Endodermal cell (in vitro differentiated cells): ENCODE measurements around the gene USP17L30. TPM values are rescaled to one million over a fixed set of nuclear protein-coding genes. Genes with fewer than 3 reads are reported as not detected.

Experiments
- DNase-seq: peaks from one replicate; pipeline ENCODE4 v3.0.0-alpha.2; 2017
- H3K27ac ChIP-seq: 2 replicates; pipeline ENCODE4 v1.5.1; 2013; ENCODE audit warnings: mild to moderate bottlenecking, low read depth, low read length, moderate library complexity
- H3K27me3 ChIP-seq: 2 replicates; pipeline ENCODE4 v1.6.1; 2013; ENCODE audit warnings: mild to moderate bottlenecking, low read length, moderate library complexity; ENCODE audit not compliant: insufficient read depth, control insufficient read depth, poor library complexity, severe bottlenecking
- H3K36me3 ChIP-seq: 2 replicates; pipeline ENCODE4 v1.7.0; 2013; ENCODE audit warnings: mild to moderate bottlenecking, low read length, moderate library complexity; ENCODE audit not compliant: control insufficient read depth, insufficient read depth
- H3K4me1 ChIP-seq: one replicate; pipeline ENCODE4 v1.7.0; 2013; ENCODE audit warnings: low read length; ENCODE audit not compliant: control insufficient read depth, insufficient read depth
- H3K4me3 ChIP-seq: 2 replicates; pipeline ENCODE4 v1.5.1; 2013; ENCODE audit warnings: mild to moderate bottlenecking, low read length, moderate library complexity
- H3K9ac ChIP-seq: 2 replicates; pipeline ENCODE4 v1.6.1; 2013; ENCODE audit warnings: mild to moderate bottlenecking, low read length, moderate library complexity; ENCODE audit not compliant: poor library complexity, severe bottlenecking; ENCODE audit errors: extremely low read depth
- H3K9me3 ChIP-seq: 2 replicates; pipeline ENCODE4 v1.6.1; 2013; ENCODE audit warnings: mild to moderate bottlenecking, low read length, moderate library complexity; ENCODE audit not compliant: control insufficient read depth
- H3K27ac Mint-ChIP-seq: 2 replicates; pipeline ENCODE4 v1.8.0; 2020; ENCODE audit warnings: mixed read lengths
- H3K27me3 Mint-ChIP-seq: 2 replicates; pipeline ENCODE4 v1.8.0; 2021; ENCODE audit warnings: mild to moderate bottlenecking, mixed read lengths; ENCODE audit not compliant: insufficient read depth
- H3K36me3 Mint-ChIP-seq: 2 replicates; pipeline ENCODE4 v1.8.0; 2020; ENCODE audit warnings: low read depth, mixed read lengths
- H3K4me1 Mint-ChIP-seq: 2 replicates; pipeline ENCODE4 v1.8.0; 2020; ENCODE audit warnings: mixed read lengths
- H3K4me3 Mint-ChIP-seq: 2 replicates; pipeline ENCODE4 v1.8.0; 2020; ENCODE audit warnings: mild to moderate bottlenecking, moderate library complexity, mixed read lengths
- H3K9me3 Mint-ChIP-seq: 2 replicates; pipeline ENCODE4 v1.8.0; 2020; ENCODE audit warnings: mild to moderate bottlenecking, mixed read lengths
- CTCF ChIP-seq: fragments of 200-600 bp; sonication (generic); conservative IDR thresholded peaks from 2 replicates; pipeline ENCODE4 v1.5.0; 2021; ENCODE audit warnings: antibody characterized with exemption, mild to moderate bottlenecking
- WGBS, 2 experiments: methylation state at CpG; one replicate each; pipeline versions ENCODE4 v1.1.5 to v1.1.7; 2013; ENCODE audit warnings: missing lambda C conversion rate in 2 of 2, mixed read lengths in 1 of 2; ENCODE audit not compliant: insufficient coverage in 1 of 2, insufficient read length in 1 of 2; 5-methylcytosine and 5-hydroxymethylcytosine counted together
- total RNA-seq, 2 donors: library from RNA; stranded (reverse); fragmentation: NEBNext Ultra II Directional in 1 of 2; extraction: Animal tissue kit (Norgen Biotek cat#: 25700) in 1 of 2; gene quantifications; 2 replicates in 1 of 2; 3 replicates in 1 of 2; pipeline ENCODE4 v1.2.1, GENCODE V29; 2021

USP17L30 gene
- total RNA-seq, 2 donors from 2014 or later, result not detected

GRCh38 chr4:9409793-9410192, 46.9 kb downstream of the USP17L30 start:
- no peak overlapping the region for H3K4me3 ChIP-seq
- Mint-ChIP-seq H3K27me3 (peaks cover 1% of the 10 kb centered on the region), H3K27ac (no peak overlapping the region), H3K36me3 (no peaks in the 10 kb centered on the region), H3K4me1 (no peaks in the 10 kb centered on the region), H3K9me3 (peaks cover 60% of the 10 kb centered on the region), H3K4me3 (no peak overlapping the region)
- DNase-seq, result peak; percentile 34
- no peak overlapping the region for H3K27ac ChIP-seq
- no peaks in the 10 kb centered on the region for H3K36me3 ChIP-seq
- no peak overlapping the region for H3K9ac ChIP-seq
- no peaks in the 10 kb centered on the region for H3K4me1 ChIP-seq
- 78 to 87% methylated on average over 3 to 13 of the region's 13 CpGs for WGBS, 2 experiments
- H3K27me3 ChIP-seq, result no peaks in the 10 kb centered on the region
- no peak for TF ChIP-seq CTCF
- peaks cover 8% of the 10 kb centered on the region for H3K9me3 ChIP-seq

Other genes with a start within 250 kb of the USP17L30 start
- gene FAM90A26, start 192.7 kb upstream of the USP17L30 start, total RNA-seq, result not detected
- gene USP17L10, start 152.5 kb upstream of the USP17L30 start, total RNA-seq, result not detected
- gene USP17L11, start 147.7 kb upstream of the USP17L30 start, total RNA-seq, result not detected
- not detected for gene USP17L12, start 143.0 kb upstream of the USP17L30 start, total RNA-seq
- not detected for gene USP17L13, start 138.2 kb upstream of the USP17L30 start, total RNA-seq
- gene USP17L15, start 128.7 kb upstream of the USP17L30 start, total RNA-seq, result not detected
- not detected for gene USP17L17, start 119.2 kb upstream of the USP17L30 start, total RNA-seq
- not detected for gene USP17L18, start 114.5 kb upstream of the USP17L30 start, total RNA-seq
- not detected for gene USP17L19, start 109.8 kb upstream of the USP17L30 start, total RNA-seq
- gene USP17L20, start 105.0 kb upstream of the USP17L30 start, total RNA-seq, result not detected
- gene USP17L21, start 100.3 kb upstream of the USP17L30 start, total RNA-seq, result not detected
- gene USP17L22, start 95.5 kb upstream of the USP17L30 start, total RNA-seq, result not detected
- not detected for gene USP17L24, start 38.0 kb upstream of the USP17L30 start, total RNA-seq
- gene USP17L25, start 33.2 kb upstream of the USP17L30 start, total RNA-seq, result not detected
- gene USP17L26, start 28.5 kb upstream of the USP17L30 start, total RNA-seq, result not detected
- gene USP17L5, start 23.7 kb upstream of the USP17L30 start, total RNA-seq, result not detected
- gene USP17L27, start 19.0 kb upstream of the USP17L30 start, total RNA-seq, result not detected
- not detected for gene USP17L28, start 14.2 kb upstream of the USP17L30 start, total RNA-seq
- gene USP17L29, start 9.5 kb upstream of the USP17L30 start, total RNA-seq, result not detected
- not detected for gene DEFB131A, start 81.3 kb downstream of the USP17L30 start, total RNA-seq